Activated effector memory CD4-positive, alpha-beta T cell treated with anti-CD3 and anti-CD28 coated beads, Interleukin-2, amount 50 U/mL, for 16 hours (primary cell): ENCODE data around the gene PRR5L.

Experiments used
- DNase-seq: peaks from one replicate; pipeline ENCODE4 v3.0.0-alpha.2; 2020

The PRR5L gene

DNA sequence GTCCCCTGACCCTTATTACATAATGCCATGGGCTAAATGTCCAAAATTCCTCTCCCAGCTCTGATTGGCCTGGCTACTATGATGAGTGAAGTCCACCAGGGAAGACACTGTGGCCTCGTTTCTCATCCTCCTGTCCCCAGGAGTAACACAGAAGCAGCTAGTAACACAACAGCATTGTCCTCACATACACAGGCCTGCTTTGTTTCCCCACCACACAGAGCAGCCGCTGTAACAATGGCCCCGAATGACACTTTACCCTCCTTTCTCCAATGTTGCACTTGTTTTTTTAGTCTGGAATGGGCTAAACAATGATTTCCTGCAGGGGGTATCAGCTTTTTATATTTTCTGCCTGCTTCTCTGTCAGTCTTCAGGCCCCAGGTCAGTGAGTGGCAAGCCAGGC, at the start of gene PRR5L:
Gene PRR5L (plus strand): TSS at position 363 of the 400 bp plus-strand sequence. CDS start 104,834 bp downstream, outside the sequence.
- no peak for DNase-seq

DNA sequence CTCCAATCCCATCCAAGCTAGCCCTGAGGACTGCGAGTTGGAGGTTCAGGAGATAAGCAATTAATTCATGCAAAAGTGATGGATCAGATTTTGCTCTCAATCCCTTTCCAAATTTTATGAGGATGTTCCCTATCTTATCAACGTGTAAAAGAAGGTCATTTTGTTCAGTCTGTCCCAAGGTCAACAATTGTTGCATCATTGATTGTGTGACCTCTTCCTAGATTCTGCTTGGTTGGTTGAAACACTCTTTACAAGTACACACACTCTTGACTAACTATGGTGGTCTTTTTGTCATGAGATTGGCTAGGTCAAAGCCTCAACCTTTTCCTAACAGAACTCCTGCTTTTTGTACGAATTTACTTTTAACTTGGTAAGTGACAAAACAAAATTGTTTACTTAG, 48.6 kb upstream of the PRR5L start:
- no peak for DNase-seq

DNA sequence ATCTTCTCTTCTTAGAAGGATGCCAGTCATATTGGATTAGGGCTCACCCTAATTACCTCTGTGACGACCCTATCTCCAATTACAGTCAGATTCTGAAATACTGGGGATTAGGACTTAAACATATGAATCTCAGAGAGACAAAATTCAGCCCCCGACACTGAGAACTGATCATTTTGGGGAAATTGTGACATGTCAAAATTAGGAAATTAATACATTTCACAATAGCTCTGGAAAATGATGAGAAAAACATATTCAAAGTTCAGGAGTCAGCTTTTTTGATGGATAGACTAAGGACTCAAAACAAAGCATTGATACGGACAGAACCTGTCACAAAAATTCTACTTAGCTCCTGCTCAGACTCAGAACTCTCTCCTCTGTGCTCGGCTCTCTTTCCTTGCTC, 47.7 kb upstream of the PRR5L start:
- DNase-seq = no peak

DNA sequence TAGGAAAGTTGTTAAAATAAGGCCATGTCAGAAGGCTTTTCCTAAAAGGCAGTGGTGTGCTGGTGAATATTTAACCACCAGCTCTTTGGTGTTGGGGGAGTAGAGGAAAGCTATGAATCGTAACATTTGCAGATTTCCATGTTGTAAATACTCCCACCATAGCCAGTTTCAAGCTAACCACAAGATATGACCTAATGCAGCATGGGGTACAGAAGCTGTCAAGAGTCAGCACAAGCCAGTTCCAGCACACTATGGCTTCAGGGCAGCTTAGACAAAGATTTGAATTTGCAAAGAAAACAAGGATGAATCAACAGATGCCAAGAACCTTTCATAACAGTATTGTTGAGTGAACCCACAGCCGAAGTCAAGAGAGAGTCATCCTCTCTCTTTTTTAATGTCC, 46.8 kb upstream of the PRR5L start:
- DNase-seq = no peak

GRCh38 chr11:36251823-36252222, 44.3 kb upstream of the PRR5L start:
- DNase-seq = no peak

GRCh38 chr11:36253238-36253637, 42.9 kb upstream of the PRR5L start:
- no peak for DNase-seq

DNA sequence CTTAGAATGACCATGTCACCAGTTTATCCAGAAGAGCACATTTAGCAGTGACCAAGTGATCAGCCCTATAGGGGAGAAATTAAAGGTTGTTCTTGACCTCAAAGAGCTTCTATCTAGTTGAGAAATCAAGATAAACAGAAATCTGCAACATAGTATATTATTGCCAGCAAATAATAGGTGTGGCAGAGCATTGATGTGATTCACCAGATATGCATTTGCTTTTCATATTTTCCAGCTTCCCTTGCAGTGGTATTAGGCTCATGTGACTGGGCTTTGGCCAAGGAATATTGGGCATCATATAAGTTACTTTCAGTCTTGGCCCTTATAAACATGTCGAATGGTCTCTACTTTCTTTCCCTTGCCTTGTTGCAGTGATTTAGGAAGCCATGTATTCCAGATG, 41.4 kb upstream of the PRR5L start:
- no peak for DNase-seq

- DNase-seq = no peak
These were observed 38.7 kb upstream of the PRR5L start for GRCh38 chr11:36257351-36257750.

GRCh38 chr11:36258730-36259360, 37.2 kb upstream of the PRR5L start:
- DNase-seq = no peak

GRCh38 chr11:36261094-36261493, 35.0 kb upstream of the PRR5L start:
- no peak for DNase-seq

GRCh38 chr11:36264011-36264972, 31.8 kb upstream of the PRR5L start:
- DNase-seq = no peak

DNA sequence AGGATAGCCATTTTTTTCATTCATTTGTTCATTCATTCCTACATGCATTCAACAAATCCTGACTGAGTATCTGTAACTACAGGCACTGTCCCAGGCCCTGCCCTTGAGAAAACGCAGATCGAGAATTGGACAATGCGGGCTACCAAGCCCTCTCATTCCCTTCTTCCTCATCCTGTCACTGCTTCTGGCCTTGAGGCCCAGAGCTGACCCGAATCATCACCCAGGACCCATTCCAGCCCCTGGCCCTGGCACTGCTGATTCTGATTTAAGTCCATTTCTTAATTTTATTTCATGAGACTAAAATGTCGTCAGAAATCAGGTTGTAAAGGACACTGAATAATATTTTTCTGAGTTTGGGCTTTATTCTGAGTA, 31.1 kb upstream of the PRR5L start:
- DNase-seq = no peak

DNA sequence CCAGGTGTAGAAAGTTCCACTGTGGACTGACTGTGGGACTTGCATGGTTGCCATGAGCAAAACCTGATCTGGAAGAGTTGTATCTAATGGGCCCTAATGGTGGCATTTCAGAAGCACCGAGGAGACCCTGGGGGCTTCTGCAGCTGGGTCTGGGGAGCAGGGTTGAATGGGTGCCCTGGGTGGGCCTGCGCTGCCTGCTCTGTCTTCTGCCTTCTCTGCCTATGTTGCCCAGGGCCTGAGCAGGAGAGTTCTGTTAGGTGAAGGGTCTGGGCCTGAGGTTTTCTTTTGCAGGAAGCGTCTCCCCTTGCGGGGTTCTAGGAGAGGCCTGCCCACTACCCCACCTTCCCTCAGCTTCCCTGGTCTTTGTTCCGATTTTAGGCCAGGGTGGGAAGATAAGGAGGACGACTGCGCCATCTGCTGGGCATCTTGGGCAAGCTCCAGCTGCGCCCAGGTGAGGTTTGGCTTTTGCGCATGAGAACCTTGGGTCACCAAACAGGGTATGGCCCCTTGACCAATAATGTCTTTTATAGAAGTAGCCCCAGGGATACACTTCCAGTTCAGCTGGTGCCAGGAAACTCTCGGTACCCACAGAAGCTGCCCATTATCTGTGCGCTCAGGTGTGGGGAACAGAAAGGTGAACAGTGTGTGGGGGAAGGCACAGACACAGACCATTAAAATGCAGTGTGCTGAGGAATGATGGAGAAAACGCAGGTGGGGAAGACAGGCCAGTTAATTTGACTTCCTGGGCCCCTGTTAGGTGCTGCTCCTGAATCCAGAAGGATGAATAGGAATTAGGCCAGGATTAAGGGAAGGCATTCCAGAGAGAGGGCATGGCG, 30.1 kb upstream of the PRR5L start:
- peak; percentile 83 for DNase-seq

DNA sequence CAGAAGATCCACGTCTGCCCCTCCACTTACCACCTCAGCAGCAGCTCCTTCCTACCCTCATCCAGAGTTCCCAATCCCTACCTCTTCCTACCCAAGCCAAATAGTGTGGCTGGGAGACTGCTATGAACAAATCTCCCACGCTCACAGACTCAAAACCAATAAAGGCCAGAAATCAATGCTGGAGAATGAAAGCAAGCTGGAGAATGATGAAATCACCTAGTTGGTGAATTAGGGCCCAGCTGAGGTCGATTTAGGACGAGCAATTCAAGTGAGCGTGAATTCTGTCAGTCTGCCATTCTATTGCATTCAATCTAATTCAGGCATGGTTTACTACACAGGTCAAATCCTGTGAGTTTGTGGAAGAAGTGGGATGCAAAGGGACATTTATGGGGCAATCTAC, 29.3 kb upstream of the PRR5L start:
- no peak for DNase-seq

DNA sequence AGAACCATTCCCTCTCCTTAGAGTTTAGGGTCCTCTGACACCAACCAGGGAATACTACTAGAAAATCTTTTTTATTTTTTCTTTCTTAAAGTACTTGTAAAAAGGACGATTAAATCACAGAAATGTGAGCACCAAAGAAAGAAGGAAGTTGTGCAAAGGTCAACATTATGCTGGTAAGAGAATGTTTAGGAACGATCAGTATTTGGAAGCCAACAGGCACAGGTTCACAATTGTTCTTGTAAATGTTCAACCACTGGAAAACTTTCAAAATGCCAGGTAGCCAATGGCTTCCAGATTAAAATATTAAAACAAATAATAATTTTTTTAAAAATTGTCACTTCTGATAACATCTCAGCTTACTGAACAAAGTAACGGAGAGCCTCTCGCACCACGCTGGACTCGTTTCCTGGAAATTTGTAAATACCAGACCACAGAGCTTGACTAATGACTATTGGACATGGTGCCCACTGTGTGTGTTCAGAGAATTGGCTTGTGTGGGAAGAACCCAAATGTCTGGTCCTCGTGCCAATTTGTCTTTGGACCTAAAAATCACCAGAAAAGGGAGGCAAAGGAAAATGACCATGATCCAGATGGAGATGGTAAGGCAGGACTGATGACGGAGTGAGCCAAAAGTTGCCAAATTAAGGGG, 27.6 kb upstream of the PRR5L start:
- DNase-seq = no peak

DNA sequence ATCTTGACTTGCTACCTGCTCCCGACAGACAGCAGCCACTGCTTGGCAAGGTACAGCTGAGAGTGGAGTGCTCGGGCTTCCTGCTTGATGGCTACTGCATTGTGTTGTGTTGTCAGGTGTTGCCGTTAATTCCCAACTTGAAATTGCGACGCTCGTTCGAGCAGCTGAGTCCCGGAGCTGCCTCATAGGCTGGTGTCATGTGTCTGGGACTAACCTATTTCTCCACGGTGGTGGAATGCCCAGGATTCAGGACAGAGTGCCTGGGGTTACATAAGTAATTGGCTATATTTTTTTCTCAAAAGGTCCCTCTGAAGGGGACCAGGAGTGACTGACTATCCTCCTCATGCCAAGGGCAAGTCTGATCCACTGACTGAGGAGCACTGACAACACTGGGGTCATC, 25.4 kb upstream of the PRR5L start:
- DNase-seq = no peak

DNA sequence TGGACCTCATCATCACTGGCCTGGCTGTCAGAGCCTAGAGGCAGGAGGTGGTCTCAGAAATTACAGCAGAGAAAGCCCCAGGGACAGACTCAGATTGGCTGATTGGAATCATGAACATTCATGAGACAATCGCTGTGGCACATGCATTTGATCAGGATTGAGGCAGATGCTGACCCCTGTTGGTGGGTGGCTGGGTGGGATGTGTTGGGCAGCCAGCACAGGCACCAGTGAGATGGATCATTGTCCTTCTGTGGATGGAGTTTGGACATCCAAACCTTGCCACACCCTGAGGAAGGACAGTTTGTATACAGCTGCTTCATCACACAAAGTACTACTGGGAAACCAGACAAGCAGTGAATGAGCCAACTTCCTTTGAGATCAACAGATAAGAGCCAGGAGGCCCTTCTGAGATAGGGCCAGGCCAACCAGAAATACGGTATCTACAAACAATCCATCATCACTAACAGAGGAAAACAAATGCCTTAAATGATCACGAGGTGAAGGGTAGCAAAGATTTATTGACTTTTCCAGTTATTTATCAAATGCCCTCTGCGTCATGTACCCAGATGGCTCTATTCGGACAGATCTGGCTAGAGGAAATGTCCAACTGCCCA, 24.2 kb upstream of the PRR5L start:
- no peak for DNase-seq

GRCh38 chr11:36273110-36273509, 23.0 kb upstream of the PRR5L start:
- DNase-seq = no peak

DNA sequence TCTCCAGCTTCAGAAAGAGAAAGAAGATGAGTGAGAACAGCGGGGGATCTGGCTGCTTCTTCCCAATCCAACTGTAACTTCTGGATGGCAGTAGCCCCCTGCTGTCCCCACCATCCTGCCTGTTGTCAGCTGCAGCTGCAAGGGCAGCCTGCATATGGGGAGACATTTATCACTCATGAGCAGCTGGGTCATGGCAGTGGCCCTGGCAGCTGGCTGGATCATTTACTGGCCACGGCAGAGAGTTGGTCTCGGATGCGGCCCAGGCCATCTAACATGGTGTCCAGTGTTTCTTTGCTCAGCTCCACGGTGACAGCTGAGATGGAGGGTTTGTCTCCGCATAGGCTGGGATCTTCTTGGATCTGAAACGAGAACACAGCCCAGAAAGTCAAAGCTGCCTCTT, 21.7 kb upstream of the PRR5L start:
- DNase-seq = no peak

- DNase-seq = no peak
These were observed 17.4 kb upstream of the PRR5L start for GRCh38 chr11:36278531-36279282.

DNA sequence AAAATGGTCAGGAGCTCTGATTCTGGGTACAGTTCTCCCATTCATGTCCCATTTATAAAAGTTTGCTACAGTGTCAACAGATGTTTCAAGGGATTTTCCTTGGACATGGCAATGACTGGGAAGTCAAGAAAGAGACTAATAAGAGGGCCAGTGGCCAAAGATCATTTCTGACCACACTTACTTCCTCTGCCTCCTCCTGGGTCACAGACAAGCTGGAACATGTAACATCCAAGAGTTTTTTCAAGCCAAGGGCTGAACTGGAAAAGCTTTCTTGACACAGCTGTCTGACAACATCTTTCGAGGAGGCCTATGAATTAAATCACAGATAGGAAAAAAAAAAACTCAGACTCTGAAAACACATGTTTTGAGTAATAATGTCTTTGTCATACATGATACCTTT, 15.6 kb upstream of the PRR5L start:
- no peak for DNase-seq

- no peak for DNase-seq
These were observed 14.2 kb upstream of the PRR5L start for GRCh38 chr11:36281850-36282249.
